Stimulated activated CD4-positive, alpha-beta T cell treated with anti-CD3 and anti-CD28 coated beads, Interleukin-1b, Interleukin-23, amount 100 ng/mL, for 4 hours (primary cell): Measurements from ENCODE around the gene CTXN3.

Experiments used
- DNase-seq, 2 donors: peaks; one replicate each; pipeline ENCODE4 v3.0.0-alpha.2; 2020; ENCODE audit warnings: low read depth in 2 of 2

The CTXN3 gene

DNA sequence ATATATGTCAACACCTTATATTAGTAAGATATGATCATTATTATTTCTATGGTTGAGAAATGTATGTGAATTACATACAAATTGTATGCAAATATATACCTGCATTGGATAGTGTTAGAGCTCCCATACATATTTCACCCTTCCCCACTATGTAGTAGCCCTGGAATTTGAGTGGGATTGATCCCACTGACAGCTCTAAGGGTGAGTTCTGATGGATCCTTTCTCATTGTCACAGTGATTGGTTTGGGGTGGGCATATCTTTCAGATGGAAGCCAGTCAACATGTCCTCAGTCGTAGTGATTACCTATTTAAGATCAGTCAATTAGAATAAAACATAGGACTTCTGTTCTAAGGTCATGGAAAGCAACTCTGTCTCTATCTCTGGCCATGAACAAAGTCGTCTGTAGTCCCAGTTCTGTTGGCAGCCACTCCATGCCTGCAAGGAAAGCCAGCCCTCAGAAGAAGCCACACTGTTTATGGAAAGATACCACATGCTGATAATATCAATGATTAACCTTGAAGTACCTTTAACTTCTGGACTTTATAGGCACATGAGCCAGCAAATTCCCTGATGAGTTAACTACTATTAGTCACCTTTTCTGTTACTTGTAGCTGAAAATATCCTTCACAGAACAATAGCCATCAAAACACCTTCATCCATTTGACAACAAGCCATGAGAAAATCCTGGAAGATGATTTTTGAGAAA is 49.2 kb downstream of the CTXN3 start:
- no peak for DNase-seq

DNA sequence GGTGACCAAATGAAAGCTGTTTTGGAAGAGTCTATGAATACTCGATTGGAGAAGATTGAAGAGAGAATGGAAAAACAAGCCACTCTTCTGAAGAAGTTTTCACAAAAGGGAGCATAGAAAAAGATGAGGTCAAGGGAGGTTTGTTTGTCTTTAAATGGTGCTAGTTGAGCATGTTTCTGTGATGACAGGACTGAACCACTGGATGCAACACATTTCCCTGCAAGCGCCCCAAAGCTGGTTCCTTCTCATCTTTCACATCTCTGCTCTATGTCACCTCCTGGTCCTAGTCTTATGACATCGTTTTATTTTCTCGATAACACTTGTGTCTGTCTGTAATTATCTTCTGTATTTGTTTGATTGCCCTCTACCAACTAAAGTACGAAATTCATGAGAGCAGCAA is 50.5 kb downstream of the CTXN3 start:
- no peak for DNase-seq

- no peak for DNase-seq
Measured at GRCh38 chr5:127700237-127700766, 51.4 kb downstream of the CTXN3 start.

GRCh38 chr5:127702434-127702833 is 53.6 kb downstream of the CTXN3 start:
- no peak for DNase-seq

GRCh38 chr5:127702926-127703561 is 54.2 kb downstream of the CTXN3 start, which contains the start of gene CCDC192:
CCDC192 (plus strand) TSS chr5:127703391; CDS start chr5:127703446, 55 bp downstream.
- DNase-seq, result no peak

- DNase-seq, result no peak
Measured at GRCh38 chr5:127705120-127705892, 56.4 kb downstream of the CTXN3 start.

- no peak for DNase-seq
Measured at GRCh38 chr5:127706691-127707090, 57.8 kb downstream of the CTXN3 start.

GRCh38 chr5:127707209-127707608 is 58.3 kb downstream of the CTXN3 start:
- no peak for DNase-seq
